Measurements from ENCODE around the gene HAAO. TPM values are rescaled to one million over a fixed set of nuclear protein-coding genes. Genes with fewer than 3 reads are reported as not detected.

HAAO gene
- total and polyA plus RNA-seq, 2 of the 13 experiments (the other 11 are each of a cell fraction or from before 2014, with no cell fraction given) = 36.1 to 42.7 TPM

DNA sequence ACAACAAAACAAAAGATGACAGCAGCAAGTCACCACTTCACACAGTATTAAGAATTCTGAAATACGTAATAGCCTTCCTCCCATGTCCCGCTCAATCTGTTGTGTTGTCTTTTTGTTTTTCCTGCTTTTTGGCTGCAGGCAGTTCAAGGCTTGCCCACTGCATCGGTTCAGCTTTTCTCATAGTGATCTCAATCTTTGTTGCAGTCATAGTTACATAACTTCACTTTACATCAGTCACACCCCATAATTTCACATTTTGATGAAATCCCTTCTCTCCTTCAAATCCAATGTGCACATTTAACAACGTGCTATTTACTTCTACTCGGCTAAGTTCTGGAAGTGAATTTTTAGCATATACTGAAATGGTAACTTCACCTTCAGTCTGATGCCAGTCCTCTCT is 33.8 kb upstream of the HAAO start:
- FAIRE-seq (no peak), ATAC-seq (no peak), DNase-seq (ENCODE audit: low spot score) (no peak)
- intact Hi-C loops (cut with micrococcal nuclease; ENCODE audit: unreplicated experiment) (loop anchor here (2.0 to 5.0 kb wide), 4 partner anchors 81 to 783 kb away; no protein-coding TSS in a partner anchor), in situ Hi-C loops (cut with HindIII; ENCODE audit: extremely low pct_ligation_motif_present, low pct_unique_long_range_greater_than_20kb) (loop anchor here (5.0 kb wide), 1 partner anchor 401 kb away; the partner anchor contains the start of gene ZFP36L2)
- ChIA-PET POLR2A (no interaction called here), CTCF (ENCODE audit: low intra/inter-chr PET ratio, low total read pairs) (no interaction called here)
- Histone ChIP-seq H3K4me1 (ENCODE audit: insufficient read depth, low read length) (peaks cover 31% of the 10 kb centered on the region), H3K36me3 (replicated peaks in 1 of 2; ENCODE audit: control insufficient read depth in 1 of 2, insufficient read depth in 2 of 2, low read length in 2 of 2) (no peaks in the 10 kb centered on the region), H3K4me3 (replicated peaks in 1 of 3; ENCODE audit: insufficient read depth in 1 of 3, low read depth in 2 of 3, low read length in 3 of 3) (no peak overlapping the region), H3K9ac (ENCODE audit: insufficient read depth, low read depth, low read length) (no peak overlapping the region), H3K9me3 (ENCODE audit: low read length) (no peaks in the 10 kb centered on the region), H4K20me1 (ENCODE audit: insufficient read depth, low read length) (no peaks in the 10 kb centered on the region), H3K27me3 (ENCODE audit: control insufficient read depth in 1 of 2, insufficient read depth in 2 of 2, low read length in 2 of 2) (peaks cover 0 to 32% of the 10 kb centered on the region in 2 experiments; a peak in 3 of 5 replicates), H2AFZ (ENCODE audit: low read length) (no peak overlapping the region), H3K79me2 (ENCODE audit: insufficient read depth, low read length) (no peaks in the 10 kb centered on the region), H3K4me2 (ENCODE audit: low read depth, low read length) (no peak overlapping the region), H3K27ac (ENCODE audit: extremely low read length, insufficient read depth, low read length) (no peak overlapping the region)
- WGBS (ENCODE audit: low lambda C conversion rate) = 42% methylated on average over 5 of the region's 5 CpGs
- TF ChIP-seq, protein P1, sequence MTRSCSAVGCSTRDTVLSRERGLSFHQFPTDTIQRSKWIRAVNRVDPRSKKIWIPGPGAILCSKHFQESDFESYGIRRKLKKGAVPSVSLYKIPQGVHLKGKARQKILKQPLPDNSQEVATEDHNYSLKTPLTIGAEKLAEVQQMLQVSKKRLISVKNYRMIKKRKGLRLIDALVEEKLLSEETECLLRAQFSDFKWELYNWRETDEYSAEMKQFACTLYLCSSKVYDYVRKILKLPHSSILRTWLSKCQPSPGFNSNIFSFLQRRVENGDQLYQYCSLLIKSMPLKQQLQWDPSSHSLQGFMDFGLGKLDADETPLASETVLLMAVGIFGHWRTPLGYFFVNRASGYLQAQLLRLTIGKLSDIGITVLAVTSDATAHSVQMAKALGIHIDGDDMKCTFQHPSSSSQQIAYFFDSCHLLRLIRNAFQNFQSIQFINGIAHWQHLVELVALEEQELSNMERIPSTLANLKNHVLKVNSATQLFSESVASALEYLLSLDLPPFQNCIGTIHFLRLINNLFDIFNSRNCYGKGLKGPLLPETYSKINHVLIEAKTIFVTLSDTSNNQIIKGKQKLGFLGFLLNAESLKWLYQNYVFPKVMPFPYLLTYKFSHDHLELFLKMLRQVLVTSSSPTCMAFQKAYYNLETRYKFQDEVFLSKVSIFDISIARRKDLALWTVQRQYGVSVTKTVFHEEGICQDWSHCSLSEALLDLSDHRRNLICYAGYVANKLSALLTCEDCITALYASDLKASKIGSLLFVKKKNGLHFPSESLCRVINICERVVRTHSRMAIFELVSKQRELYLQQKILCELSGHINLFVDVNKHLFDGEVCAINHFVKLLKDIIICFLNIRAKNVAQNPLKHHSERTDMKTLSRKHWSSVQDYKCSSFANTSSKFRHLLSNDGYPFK (CRISPR knock-in tag; IDR thresholded peaks at IDR 0.05; ENCODE audit: borderline replicate concordance) = no peak
- no peak for TF ChIP-seq SIX4 (CRISPR knock-in tag; IDR thresholded peaks at IDR 0.05)
- no peak for TF ChIP-seq KLF9 (CRISPR knock-in tag; IDR thresholded peaks at IDR 0.05; ENCODE audit: low read depth)
- no peak for TF ChIP-seq FIP1L1 (IDR thresholded peaks at IDR 0.05; ENCODE audit: borderline replicate concordance, insufficient read depth, low read depth, low read length)
- no peak for TF ChIP-seq PRMT3 (CRISPR knock-in tag; IDR thresholded peaks at IDR 0.05; ENCODE audit: borderline replicate concordance, low read depth)
- TF ChIP-seq, protein P2, sequence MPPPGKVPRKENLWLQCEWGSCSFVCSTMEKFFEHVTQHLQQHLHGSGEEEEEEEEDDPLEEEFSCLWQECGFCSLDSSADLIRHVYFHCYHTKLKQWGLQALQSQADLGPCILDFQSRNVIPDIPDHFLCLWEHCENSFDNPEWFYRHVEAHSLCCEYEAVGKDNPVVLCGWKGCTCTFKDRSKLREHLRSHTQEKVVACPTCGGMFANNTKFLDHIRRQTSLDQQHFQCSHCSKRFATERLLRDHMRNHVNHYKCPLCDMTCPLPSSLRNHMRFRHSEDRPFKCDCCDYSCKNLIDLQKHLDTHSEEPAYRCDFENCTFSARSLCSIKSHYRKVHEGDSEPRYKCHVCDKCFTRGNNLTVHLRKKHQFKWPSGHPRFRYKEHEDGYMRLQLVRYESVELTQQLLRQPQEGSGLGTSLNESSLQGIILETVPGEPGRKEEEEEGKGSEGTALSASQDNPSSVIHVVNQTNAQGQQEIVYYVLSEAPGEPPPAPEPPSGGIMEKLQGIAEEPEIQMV (CRISPR knock-in tag; IDR thresholded peaks at IDR 0.05; ENCODE audit: low read depth) = no peak
- no TSS peak for BruUV-seq (replicated peaks)
